ENCODE data around the gene C1GALT1C1L.
"Not testable (repeated sequence)": the region's sequence is repeated elsewhere in the genome, so short reads cannot be mapped to it uniquely, and the experiment has no call there.

Gene C1GALT1C1L

DNA sequence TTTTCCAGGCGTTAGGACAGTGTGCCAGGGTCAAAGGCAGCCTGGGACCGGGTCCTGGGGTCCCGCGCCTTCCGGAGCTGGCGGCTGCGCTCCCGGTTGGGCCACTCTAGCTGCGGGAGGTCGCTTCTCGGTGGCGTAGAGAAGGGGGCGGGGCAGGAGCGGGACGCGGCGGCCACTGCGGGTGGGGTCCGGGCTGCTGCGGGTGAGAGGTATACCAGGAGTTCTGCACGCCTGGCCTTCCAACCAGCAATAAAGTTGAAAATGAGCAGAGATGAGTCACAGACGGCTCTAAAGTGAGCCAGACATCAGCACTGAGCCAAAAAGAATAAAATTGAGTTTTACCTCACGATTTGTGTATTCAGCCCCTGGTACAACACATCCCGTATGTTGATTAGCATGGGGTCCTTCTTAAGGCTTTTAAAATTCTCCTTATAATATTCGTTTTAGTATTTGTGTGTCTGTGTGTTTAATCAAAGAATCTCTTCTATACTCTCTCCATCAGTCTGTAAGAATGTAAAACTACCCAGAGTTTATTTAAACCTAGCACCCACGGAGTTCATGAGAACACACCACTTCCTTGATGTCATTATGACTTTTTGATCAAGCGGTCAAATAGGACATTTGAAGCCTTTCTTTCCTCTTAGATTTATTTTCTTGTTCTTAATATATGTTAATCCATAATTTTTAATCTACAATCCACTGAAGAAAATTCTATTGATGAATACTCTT, at the start of gene C1GALT1C1L:
Gene C1GALT1C1L, minus strand, starts transcription at position 108 of the 729 bp plus-strand sequence. Its CDS starts 107 bp downstream, at position 1.
- no peak for DNase-seq

DNA sequence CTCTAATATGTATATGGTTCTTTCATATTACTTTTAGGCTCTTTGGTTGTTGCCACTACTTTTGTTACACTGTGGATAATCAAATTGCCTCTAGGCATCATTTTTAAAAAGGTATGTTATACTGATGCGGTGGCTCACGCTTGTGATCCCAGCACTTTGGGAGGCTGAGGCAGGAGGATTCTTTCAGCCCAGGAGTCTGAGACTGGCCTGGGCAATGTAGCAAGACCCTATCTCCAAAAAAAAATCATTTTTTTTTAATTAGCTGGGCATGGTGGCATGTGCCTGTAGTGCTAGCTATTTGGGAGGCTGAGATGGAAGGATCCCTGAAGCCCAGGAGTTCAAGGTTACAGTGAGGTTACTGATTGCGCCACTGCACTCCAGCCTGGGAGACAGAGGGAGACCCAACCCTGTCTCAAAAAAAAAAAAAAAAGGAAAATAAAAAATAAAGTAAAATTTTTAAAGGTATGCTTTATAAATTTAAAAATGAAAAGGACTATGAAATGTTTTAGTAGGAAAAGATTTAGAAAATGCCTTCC, 49.5 kb upstream of the C1GALT1C1L start:
- DNase-seq, result no peak

DNA sequence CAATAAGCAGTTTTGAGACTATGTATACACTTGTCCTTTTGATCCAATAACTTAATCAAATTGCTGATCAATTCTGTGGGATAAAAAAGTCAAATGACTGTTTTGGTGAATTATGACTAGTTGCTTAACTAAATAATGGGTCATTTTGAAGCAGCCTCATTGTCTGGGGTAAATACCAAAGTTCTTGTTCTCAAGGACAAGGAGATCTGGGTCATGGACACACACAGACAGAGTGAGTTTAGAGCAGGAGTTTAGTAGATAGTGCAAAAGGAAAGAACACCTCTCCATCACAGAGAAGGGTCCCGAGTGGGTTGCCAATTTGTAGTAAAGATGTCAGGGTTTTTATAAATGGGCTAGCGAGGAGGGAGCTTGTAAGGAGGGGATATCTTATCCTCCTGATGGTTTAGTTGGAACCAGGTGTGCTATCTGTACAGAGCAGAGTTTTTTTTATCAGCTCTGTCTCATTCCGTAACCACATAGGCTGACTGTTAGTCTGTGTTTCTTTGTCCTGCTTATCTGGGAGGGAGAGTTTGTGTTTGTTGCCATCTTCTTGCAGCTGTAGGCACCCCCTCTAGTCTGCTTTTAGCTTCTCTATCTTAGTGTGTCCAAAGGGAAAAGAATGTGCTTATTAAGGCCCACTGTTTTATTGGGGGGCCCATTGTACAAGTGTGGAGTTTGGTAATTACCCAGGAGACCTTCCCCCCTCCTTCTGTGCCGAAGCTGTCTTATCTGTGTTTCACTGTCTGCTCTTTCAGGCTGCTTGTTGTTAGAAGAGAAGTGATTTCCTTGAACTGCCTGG, 48.7 kb upstream of the C1GALT1C1L start:
- no peak for DNase-seq

DNA sequence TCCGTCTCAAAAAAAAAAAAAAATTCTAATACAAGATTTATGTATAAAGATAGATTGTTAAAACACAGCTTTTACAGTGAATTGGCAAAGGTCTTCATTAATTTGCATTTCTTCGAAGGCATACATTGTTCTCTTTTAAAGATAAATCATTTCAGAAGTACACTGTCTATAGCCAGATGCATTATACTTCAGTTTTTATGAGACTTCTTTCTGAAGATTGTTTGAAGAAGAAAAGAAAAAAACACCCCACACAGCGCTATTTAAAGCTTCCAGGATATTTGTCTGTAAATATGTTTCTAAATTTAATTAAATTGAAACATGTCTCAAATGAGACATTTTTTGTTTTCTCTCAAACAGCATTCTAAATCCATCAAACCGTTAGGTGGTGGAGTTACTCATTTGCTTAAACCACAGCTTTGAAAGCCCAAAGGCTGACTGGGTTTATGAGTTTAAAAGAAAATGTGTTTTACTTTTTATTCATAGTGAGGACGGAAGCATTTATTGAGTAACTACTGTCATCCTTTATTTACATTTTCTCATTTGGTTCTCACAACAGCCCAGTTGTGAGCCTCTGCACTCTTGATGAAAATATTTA, 42.4 kb upstream of the C1GALT1C1L start:
- DNase-seq, result no peak

DNA sequence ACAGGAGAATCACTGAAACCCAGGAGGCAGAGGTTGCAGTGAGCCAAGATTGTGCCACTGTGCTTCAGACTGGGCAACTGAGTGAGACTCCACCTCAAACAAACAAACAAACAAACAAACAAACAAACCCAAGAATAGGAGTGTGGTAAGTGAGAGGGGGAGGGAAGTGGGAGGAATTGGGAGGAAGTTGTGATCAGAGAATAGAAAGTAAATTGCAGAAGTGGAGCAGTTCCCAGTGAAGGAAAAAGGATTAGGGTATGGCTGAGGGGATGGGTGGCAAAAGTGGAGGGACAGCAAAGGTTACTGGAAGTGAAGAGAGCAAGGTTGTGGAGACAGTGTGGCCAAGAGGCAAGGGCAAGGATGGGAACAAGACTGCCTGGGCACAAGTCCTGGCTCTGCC, 41.1 kb upstream of the C1GALT1C1L start:
- DNase-seq, result no peak

DNA sequence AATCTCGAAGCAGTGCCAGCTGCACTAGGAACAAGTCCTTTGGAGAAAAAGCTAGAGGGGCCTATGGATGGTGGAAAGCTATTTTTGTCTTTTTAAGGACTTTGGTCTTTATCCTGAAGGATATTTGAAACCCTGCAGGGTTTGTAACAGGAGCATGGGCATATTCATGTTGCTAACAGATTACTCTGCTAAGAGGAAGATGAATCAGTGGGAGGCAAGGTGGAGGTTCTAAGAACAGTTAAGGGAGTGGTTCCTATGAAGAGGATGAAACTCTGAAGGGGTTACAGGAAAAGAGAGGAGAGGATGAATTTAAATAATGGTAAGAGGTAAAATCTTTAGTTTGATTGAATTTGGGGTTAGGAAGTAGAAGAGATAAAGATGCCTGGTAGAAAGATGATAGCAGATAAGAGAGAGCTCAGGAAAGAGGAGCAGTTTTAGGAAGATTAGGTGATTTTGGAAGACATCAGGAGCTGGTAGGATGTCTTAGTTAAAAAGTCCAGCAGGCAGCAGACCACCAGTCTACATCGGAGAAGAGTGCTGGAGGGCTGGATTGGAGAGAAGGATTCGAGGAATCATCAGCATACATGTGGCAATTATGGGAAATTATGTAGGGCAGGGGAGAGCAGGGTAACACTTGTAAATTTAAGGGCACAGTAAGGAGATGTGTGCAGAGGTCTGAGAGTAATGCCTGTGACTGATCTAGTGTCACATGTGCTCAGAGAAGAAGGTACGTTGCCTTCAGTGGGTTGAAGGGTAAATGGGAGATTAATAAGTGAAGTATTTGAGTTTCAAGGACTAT, 39.3 kb upstream of the C1GALT1C1L start:
- DNase-seq, result no peak

DNA sequence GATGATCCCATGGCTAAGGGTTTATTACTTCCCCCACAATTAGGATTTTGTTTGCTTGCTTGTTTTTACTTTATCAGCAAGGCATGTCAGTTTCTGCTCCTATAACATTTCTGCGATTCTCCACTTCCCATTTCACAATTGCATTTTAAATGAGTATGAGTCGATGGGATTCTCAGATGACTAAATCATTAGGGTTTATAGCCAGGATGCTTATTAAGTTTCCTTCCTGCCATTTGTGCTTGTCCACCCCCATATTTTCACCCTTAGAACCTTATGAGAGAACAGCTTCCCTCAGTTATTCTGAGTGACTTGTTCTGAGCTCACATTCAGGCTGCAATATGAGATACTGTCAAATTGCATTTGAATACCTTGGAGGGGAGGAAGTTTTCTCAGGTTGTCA, 37.9 kb upstream of the C1GALT1C1L start:
- DNase-seq, result no peak

DNA sequence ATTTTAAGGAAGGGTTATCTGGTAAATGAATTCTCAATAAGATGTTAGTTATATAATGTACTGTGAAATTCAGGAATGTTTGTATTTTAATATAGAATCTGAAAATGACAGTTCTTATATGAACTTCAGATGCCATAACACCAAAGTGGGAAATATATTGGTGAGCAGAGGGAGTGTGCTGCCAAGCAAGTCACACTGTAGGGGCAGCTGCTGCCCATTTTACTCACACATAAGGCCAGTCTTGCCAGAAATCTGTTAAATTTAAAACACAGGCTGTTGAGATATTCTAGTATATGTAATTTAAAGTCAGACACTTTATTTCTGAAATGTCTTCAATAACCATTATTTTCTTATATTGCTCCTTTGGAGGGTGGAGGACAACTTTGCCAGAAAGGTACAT, 34.6 kb upstream of the C1GALT1C1L start:
- DNase-seq, result no peak

DNA sequence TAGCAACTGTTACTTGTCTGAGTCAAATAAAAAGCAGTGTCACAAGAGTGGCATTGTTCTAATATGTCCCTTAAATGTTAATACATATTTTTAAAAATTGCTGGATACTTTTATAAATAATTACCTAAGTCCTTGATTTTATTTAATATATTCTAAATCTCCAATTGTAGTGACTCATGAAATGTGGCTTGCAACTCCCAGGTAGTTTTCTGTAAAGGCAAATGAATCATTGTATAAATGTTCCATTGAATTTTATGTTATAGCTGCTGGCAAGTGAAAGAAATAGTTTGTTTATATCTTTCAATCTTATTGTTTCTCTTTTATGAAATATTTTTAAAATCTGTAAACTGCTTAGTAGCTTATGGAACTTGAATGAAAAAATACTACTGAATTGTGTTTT, 32.7 kb upstream of the C1GALT1C1L start:
- DNase-seq, result no peak

DNA sequence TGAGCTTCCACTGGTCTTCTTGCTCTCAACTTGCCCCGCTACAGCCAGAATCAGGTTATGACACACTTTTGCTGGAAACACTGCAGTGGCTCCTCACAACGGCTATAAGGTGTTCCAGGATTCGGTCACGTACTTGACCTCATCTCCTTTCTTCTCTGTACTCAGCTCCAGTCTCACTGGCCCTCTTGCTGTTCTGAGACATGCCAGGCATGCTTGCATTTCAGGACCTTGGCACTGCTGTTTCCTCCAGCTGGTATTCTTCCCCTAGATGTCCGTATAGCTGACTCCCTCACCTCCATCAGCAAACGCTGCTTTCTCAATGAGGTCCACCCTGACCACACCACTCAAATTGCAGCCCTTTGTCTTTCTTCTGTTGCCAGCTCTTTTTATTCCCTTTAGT, 31.9 kb upstream of the C1GALT1C1L start:
- DNase-seq, result no peak

DNA sequence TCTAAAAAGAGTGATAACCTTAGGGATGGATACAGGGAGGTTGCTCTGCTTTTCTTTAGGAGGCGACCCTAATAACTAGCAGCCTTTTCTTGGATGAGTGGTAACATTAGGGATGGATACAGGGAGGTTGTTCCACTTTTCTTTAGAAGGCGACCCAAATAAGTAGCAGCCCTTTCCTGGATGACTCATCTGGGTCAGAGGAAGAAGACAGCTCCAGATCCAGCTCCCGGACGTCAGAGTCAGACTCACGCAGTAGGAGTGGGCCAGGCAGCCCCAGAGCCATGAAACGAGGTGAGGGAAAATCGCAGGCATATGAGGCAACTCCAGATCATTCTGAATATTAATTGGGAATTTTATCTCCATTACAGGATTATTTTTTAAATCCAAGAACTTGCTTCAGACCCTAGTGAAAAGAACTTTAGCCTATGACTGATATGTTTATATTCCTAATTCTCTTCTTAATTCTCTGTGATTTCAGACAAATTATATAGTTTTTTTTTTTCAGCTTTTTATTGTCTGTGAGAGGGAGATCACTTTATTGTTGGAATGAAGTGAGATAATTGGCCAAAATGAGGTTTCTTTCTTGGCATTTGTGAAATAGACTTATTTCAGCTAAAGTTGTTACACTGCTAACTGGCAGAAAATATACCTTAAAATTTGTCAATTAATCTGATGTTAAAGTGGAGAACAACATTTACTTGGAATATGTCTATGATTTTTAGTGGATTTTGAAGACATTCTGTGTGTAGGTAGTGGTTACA, 31.2 kb upstream of the C1GALT1C1L start:
- DNase-seq, result no peak

DNA sequence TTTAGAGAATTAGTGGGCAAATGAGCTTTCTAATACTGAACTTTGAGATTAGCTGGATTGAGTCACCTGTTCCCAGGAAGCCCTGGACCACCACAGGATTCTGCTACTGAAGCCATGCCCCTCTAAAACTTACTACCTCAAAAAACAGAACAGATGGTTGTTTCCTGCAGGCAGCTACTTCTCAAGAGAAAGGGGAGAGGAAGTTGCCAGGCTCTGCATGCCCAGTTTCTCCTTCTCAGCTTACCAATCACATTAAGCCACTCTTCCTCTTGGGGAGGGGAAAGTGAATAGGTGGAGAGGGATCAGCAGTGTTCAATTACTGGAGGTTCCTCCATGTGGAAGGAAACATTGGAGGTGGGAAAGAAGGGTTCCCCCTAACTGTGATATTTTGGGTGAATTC, 24.9 kb upstream of the C1GALT1C1L start:
- no peak for DNase-seq

DNA sequence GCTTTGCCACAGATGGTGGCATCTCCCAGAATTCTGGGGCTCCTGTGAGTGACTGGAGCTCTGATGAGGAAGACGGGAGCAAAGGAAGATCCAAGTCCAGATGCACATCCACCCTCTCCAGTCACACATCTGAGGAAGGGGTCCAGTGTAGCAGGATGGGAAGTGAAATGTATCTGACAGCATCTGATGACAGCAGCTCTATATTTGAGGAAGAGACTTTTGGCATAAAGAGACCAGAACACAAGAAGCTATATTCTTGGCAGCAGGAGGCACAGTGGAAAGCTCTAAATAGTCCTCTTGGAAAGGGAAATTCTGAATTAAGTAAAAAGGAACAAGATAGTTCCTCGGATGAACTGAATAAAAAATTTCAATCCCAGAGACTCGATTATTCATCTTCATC, 23.5 kb upstream of the C1GALT1C1L start:
- no peak for DNase-seq

DNA sequence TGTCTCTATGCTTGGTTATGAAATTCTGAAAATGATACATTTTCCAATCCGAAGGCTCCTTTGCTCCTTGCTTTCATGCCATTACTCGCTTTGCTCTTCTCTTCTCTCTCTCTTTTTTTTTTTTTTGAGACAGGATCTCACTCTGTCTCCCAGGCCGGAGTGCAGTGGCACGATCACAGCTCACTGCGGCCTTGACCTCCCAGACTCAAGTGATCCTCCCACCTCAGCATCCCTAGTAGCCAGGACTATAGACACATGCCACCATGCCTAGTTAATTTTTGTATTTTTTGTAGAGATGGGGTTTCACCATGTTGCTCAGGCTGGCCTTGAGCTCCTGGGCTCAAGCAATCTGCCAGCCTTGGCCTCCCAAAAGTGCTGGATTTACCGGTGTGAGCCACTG, 21.9 kb upstream of the C1GALT1C1L start:
- DNase-seq, result not testable (repeated sequence)

DNA sequence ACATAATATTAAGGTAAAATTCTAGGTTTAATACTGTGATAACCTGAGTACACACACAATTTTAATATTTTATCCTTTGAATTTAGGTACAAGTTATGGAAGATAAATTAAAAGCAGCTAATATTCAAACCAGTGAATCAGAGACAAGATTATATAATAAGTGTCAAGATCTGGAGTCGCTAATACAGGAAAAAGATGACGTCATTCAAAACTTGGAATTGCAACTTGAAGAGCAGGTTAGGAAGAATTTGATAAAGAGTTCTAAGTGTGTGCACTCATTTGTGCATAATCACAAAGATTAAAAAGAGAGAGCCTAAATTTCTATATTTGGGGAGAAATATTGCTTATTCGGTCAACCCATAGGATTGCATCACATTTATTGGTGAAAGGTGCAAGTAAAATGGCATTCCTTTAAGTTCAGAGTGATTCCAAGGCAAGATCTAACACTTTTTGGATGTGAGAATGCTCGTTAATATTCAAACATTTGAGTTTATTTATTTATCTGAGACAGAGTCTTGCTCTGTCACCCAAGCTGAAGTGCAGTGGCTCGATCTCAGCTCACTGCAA, 16.3 kb upstream of the C1GALT1C1L start:
- DNase-seq, result no peak

DNA sequence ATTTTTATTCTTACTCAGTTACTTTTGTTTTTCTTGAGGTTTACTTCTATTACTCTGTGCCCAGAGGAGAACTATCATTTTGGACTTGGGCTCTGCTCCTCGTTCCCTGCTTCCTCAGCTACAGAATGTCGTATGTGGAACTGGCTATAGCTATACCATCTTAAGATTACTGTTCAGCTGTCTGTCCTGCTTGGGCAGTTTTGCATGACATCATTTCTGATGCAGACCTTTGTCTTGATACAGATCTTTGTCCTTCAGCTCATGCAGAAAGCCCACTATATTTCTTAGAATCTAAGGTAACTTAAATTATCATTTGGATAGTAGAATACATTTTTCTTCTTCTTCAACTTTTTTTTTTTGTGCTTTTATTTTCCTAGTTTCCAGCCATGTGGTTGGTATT, 13.8 kb upstream of the C1GALT1C1L start:
- no peak for DNase-seq

DNA sequence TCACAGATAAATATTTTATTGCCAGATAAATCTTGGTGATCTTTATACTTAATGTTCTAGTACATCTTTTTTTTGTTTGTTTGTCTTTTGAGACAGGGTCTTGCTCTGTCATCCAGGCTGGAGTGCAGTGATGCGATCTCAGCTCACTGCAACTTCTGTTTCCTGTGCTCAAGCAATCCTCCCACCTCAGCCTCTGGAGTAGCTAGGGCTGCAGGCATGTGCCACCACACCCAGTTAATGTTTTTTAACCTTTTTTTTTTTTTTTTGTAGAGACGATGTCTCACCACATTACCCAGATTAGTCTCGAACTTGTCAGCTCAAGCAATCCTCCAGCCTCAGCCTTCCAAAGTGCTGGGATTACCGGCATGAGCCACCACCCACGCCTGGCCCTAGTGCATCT, 9.1 kb upstream of the C1GALT1C1L start:
- DNase-seq, result no peak

DNA sequence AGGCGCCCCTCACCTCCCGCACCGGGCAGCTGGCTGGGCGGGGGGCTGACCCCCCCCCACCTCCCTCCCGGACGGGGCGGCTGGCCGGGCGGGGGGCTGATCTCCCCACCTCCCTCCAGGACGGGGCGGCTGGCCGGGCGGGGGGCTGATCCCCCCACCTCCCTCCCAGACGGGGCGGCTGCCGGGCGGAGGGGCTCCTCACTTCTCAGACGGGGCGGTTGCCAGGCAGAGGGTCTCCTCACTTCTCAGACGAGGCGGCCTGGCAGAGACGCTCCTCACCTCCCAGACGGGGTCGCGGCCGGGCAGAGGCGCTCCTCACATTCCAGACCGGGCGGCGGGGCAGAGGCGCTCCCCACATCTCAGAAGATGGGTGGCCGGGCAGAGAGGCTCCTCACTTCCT, 1.6 kb upstream of the C1GALT1C1L start:
- not testable (repeated sequence) for DNase-seq

DNA sequence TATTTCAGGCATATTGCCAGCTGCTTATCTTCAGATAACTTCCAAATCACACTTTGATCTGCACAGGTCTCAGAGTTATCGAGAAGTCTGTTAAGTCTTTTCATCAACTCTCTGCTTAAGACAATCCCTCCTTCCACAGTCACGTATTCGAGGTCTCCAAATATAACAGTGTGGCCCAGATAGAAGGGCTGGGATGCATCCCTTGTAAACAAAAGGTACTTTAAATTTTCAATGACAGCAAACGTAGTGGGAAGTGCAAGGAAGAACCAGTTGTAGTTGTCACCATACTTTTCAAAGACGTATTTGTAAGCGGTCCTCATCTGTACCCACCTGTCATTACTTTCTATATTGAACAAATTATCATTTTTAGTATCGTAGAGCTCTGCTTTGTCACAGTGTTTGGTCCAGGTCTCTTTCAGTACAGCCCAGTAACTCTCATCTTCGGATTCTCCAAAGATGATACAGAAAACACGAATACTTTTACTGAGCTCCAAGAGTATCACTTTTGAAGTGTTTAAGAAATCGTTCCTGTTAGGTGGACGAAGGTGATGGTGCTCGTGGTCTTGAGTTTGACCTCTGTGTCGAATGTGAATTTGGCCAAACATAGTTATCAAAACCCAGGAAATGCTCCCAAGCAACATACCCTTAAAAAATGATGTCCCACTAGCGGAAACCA, 445 bp downstream of the C1GALT1C1L start:
- no peak for DNase-seq

DNA sequence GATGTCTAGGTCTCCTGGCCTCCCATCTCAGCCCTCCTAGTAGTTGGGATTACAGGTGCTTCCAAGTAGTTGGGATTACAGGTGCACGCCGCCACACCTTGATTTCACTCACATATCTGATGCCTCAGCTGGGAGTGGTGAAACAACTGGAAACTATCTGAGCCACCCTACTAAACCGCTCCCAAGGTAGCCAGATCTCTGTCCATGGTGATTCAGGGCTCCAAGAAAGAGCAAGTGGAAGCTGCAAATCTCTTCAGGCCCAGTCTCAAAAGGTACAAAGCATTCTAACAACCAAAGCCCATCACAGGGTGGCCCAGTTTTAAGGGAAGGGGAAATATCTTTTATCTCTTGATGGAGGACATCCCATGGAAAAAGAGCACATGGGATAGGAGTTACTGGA, 19.0 kb downstream of the C1GALT1C1L start:
- DNase-seq, result no peak

DNA sequence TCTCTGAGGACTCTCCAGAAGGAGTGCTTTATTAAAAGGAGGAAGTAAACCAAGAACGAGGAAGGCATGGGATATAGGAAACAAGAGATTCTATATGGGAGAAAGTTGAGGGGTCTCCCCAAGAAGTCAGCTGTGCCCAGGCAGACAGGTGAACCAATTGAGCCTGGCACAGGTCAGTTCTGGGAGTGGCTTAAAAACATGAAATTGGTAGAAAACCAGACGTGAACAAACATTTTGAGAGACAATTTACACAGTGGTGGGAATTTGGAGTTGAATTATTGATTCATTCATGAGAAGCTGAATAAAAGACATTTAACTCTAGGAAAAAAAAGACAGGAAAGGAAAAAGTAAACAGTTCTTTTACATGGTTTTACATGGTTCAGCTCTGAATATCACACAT, 22.7 kb downstream of the C1GALT1C1L start:
- DNase-seq, result no peak

Measured in activated CD4-positive, alpha-beta T cell treated with anti-CD3 and anti-CD28 coated beads for 4 hours (primary cell).